Suprapubic skin (tissue), 4 donors: ENCODE data around the gene MRPS23.

Source experiments
- EP300 ChIP-seq: sonication (generic); formaldehyde crosslinking; IDR thresholded peaks from one replicate; pipeline ENCODE4 v1.6.1; 2017; ENCODE audit warnings: antibody characterized with exemption
- POLR2A ChIP-seq, 2 donors: fragments of 450-650 bp; IDR thresholded peaks; one replicate each; pipeline ENCODE4 v1.6.1; 2017; ENCODE audit warnings: antibody characterized with exemption in 2 of 2, mild to moderate bottlenecking in 2 of 2, moderate library complexity in 2 of 2
- POLR2AphosphoS5 ChIP-seq, 3 donors: sonication (generic); formaldehyde crosslinking; IDR thresholded peaks; one replicate each; pipeline ENCODE4 v1.6.1; 2017; ENCODE audit warnings: antibody characterized with exemption in 3 of 3
- TF ChIP-seq, protein P1 (sequence below), 2 donors: fragments of 200-600 bp in 1 of 2; fragments of 450-650 bp in 1 of 2; sonication (generic) in 1 of 2; IDR thresholded peaks; one replicate each; pipeline ENCODE4 v1.5.1; 2016 to 2019; ENCODE audit warnings: antibody characterized with exemption in 2 of 2, mild to moderate bottlenecking in 1 of 2, moderate library complexity in 1 of 2

DNA sequence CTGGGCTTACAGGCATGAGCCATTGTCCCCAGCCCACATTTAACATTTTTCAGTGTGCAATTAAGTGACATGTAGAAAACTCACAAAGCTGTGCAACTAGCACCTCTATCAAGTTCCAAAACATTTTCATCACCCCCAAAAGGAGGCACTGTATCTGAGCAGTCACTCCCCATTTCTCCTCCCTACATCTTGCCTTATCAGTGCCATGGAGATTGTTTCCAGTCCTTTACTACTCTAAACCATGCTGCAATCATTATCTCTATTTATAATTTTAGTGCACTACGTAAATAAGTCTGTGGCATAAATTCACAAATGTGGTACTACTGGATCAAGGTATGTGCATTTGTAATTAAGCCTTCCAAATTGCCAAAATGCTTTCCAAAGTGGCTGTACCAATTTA, 7.6 kb downstream of the MRPS23 start:
- TF ChIP-seq, protein P1, sequence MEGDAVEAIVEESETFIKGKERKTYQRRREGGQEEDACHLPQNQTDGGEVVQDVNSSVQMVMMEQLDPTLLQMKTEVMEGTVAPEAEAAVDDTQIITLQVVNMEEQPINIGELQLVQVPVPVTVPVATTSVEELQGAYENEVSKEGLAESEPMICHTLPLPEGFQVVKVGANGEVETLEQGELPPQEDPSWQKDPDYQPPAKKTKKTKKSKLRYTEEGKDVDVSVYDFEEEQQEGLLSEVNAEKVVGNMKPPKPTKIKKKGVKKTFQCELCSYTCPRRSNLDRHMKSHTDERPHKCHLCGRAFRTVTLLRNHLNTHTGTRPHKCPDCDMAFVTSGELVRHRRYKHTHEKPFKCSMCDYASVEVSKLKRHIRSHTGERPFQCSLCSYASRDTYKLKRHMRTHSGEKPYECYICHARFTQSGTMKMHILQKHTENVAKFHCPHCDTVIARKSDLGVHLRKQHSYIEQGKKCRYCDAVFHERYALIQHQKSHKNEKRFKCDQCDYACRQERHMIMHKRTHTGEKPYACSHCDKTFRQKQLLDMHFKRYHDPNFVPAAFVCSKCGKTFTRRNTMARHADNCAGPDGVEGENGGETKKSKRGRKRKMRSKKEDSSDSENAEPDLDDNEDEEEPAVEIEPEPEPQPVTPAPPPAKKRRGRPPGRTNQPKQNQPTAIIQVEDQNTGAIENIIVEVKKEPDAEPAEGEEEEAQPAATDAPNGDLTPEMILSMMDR (IDR thresholded peaks at IDR 0.05): no peak
- TF ChIP-seq POLR2A (IDR thresholded peaks at IDR 0.05) (no peak), POLR2AphosphoS5 (IDR thresholded peaks at IDR 0.05) (no peak), EP300 (no peak)
